Neuronal stem cell (in vitro differentiated cells): ENCODE data around the gene ASCL2.
A peak's percentile ranks its signal among the peaks of the same experiment; 100 is the strongest.

ENCODE experiments used
- DNase-seq: peaks from one replicate; pipeline ENCODE4 v3.0.0-alpha.2; 2013; ENCODE audit warnings: low spot score
- H2AFZ ChIP-seq: one replicate; pipeline ENCODE4 v1.6.1; 2013; ENCODE audit warnings: mild to moderate bottlenecking, low read length, inconsistent platforms
- H2AK5ac ChIP-seq: 2 replicates; pipeline ENCODE4 v1.6.1; 2013; ENCODE audit warnings: low read depth, mild to moderate bottlenecking, inconsistent platforms, low read length, moderate library complexity, mixed read lengths
- H2BK120ac ChIP-seq: 2 replicates; pipeline ENCODE4 v1.6.1; 2013; ENCODE audit warnings: low read depth, mild to moderate bottlenecking, inconsistent platforms, low read length, moderate library complexity, mixed read lengths
- H2BK12ac ChIP-seq: one replicate; pipeline ENCODE4 v1.6.1; 2013; ENCODE audit warnings: low read length, inconsistent platforms
- H2BK15ac ChIP-seq: 2 replicates; pipeline ENCODE4 v1.6.1; 2013; ENCODE audit warnings: mild to moderate bottlenecking, low read length, inconsistent platforms, mixed read lengths
- H2BK5ac ChIP-seq: one replicate; pipeline ENCODE4 v1.6.1; 2013; ENCODE audit warnings: inconsistent platforms, mild to moderate bottlenecking, low read length, moderate library complexity
- H3K14ac ChIP-seq: one replicate; pipeline ENCODE4 v1.6.1; 2013; ENCODE audit warnings: low read length, inconsistent platforms
- H3K18ac ChIP-seq: 2 replicates; pipeline ENCODE4 v1.6.1; 2013; ENCODE audit warnings: low read length, inconsistent platforms
- H3K23ac ChIP-seq: 2 replicates; pipeline ENCODE4 v1.6.1; 2013; ENCODE audit warnings: low read depth, mild to moderate bottlenecking, mixed read lengths, low read length, inconsistent platforms; ENCODE audit not compliant: poor library complexity
- H3K27ac ChIP-seq: replicated peaks from 3 replicates; pipeline ENCODE4 v1.5.1; 2013; ENCODE audit warnings: low read length, inconsistent platforms
- H3K27me3 ChIP-seq, 3 experiments: 2 replicates each; pipeline ENCODE4 v1.6.1; 2013; ENCODE audit warnings: low read length in 3 of 3, mild to moderate bottlenecking in 2 of 3, inconsistent platforms in 1 of 3, low read depth in 1 of 3, mixed read lengths in 1 of 3, moderate library complexity in 1 of 3; ENCODE audit not compliant: control insufficient read depth in 3 of 3, insufficient read depth in 3 of 3
- H3K36me3 ChIP-seq, 2 donors: replicated peaks in 1 of 2; 2 replicates each; pipeline ENCODE4 v1.6.1; 2013; ENCODE audit warnings: low read length in 2 of 2; ENCODE audit not compliant: control insufficient read depth in 2 of 2, insufficient read depth in 2 of 2
- H3K4ac ChIP-seq: 2 replicates; pipeline ENCODE4 v1.6.1; 2013; ENCODE audit warnings: inconsistent platforms, mild to moderate bottlenecking, low read length, moderate library complexity
- H3K4me1 ChIP-seq, 2 donors: 1 replicate in 1 of 2; 2 replicates in 1 of 2; pipeline ENCODE4 v1.6.1; 2013; ENCODE audit warnings: low read length in 2 of 2, low read depth in 1 of 2; ENCODE audit not compliant: control insufficient read depth in 2 of 2, insufficient read depth in 1 of 2
- H3K4me2 ChIP-seq: one replicate; pipeline ENCODE4 v1.6.1; 2013; ENCODE audit warnings: mild to moderate bottlenecking, low read length, inconsistent platforms; ENCODE audit not compliant: insufficient read depth, poor library complexity, severe bottlenecking
- H3K4me3 ChIP-seq, 2 donors: 2 replicates each; pipeline ENCODE4 v1.5.1; 2013; ENCODE audit warnings: low read length in 2 of 2, mild to moderate bottlenecking in 2 of 2, inconsistent platforms in 1 of 2, moderate library complexity in 1 of 2
- H3K79me1 ChIP-seq: one replicate; pipeline ENCODE4 v1.6.1; 2013; ENCODE audit warnings: low read depth, mild to moderate bottlenecking, inconsistent platforms, low read length, moderate library complexity
- H3K9ac ChIP-seq: one replicate; pipeline ENCODE4 v1.6.1; 2013; ENCODE audit warnings: mild to moderate bottlenecking, low read depth, low read length, inconsistent platforms; ENCODE audit not compliant: poor library complexity
- H3K9me3 ChIP-seq, 2 donors: replicated peaks in 1 of 2; 2 replicates each; pipeline versions ENCODE3 to v1.6.1; 2013; ENCODE audit warnings: low read length in 2 of 2, mild to moderate bottlenecking in 2 of 2, inconsistent platforms in 1 of 2, low read depth in 1 of 2, mixed read lengths in 1 of 2, moderate library complexity in 1 of 2; ENCODE audit not compliant: control insufficient read depth in 2 of 2, insufficient read depth in 1 of 2
- H4K8ac ChIP-seq: one replicate; pipeline ENCODE4 v1.6.1; 2013; ENCODE audit warnings: low read depth, mild to moderate bottlenecking, inconsistent platforms, low read length, moderate library complexity
- H4K91ac ChIP-seq: one replicate; pipeline ENCODE4 v1.6.1; 2013; ENCODE audit warnings: low read length, low read depth, mild to moderate bottlenecking, inconsistent platforms; ENCODE audit not compliant: poor library complexity
- WGBS, 2 donors: extraction: QIAGEN DNeasy Blood & Tissue Kit; methylation state at CpG; one replicate each; pipeline ENCODE4 v1.1.7; 2013; ENCODE audit warnings: missing lambda C conversion rate in 2 of 2, mixed read lengths in 1 of 2; ENCODE audit not compliant: insufficient read length in 2 of 2, insufficient replicate concordance in 1 of 2; ENCODE audit errors: extremely low coverage in 2 of 2; 5-methylcytosine and 5-hydroxymethylcytosine counted together

The ASCL2 gene

GRCh38 chr11:2248242-2248641 lies 22.1 kb downstream of the ASCL2 start:
- Histone ChIP-seq H3K9me3 (no peaks in the 10 kb centered on the region), H3K27me3 (peaks cover 0 to 3% (median 0%) of the 10 kb centered on the region in 3 experiments), H3K4me1 (peaks cover 0 to 10% of the 10 kb centered on the region in 2 donors), H2BK5ac (no peak overlapping the region), H4K91ac (no peak overlapping the region), H3K23ac (no peak overlapping the region), H3K36me3 (no peaks in the 10 kb centered on the region), H4K8ac (no peak overlapping the region), H3K4me2 (no peak overlapping the region), H2BK12ac (no peak overlapping the region), H3K27ac (no peak overlapping the region), H3K18ac (no peak overlapping the region), H2AFZ (no peak overlapping the region), H2AK5ac (peak overlapping the region; percentile 1), H3K79me1 (no peaks in the 10 kb centered on the region), H3K4me3 (no peak overlapping the region), H2BK120ac (no peak overlapping the region), H3K9ac (no peak overlapping the region), H3K14ac (no peak overlapping the region), H2BK15ac (no peak overlapping the region), H3K4ac (no peak overlapping the region)
- no peak for DNase-seq
- no CpG with 5 or more reads among the region's 11 CpGs for WGBS, 2 donors

- H4K91ac ChIP-seq: no peak overlapping the region
- H2BK15ac ChIP-seq: no peak overlapping the region
- H2BK5ac ChIP-seq: no peak overlapping the region
- H3K9ac ChIP-seq: no peak overlapping the region
- no peak overlapping the region for H2AK5ac ChIP-seq
- H3K9me3 ChIP-seq: no peaks in the 10 kb centered on the region
- no peak overlapping the region for H2BK12ac ChIP-seq
- no peak overlapping the region for H3K4ac ChIP-seq
- no peak overlapping the region for H3K4me2 ChIP-seq
- H3K4me1 ChIP-seq: peaks cover 0 to 10% of the 10 kb centered on the region in 2 donors
- H4K8ac ChIP-seq: no peak overlapping the region
- H3K27me3 ChIP-seq: peaks cover 0 to 3% (median 0%) of the 10 kb centered on the region in 3 experiments
- H3K14ac ChIP-seq: no peak overlapping the region
- H3K23ac ChIP-seq: no peak overlapping the region
- no peaks in the 10 kb centered on the region for H3K79me1 ChIP-seq
- H2AFZ ChIP-seq: peak overlapping the region; percentile 44
- no peaks in the 10 kb centered on the region for H3K36me3 ChIP-seq
- no peak for DNase-seq
- no peak overlapping the region for H3K18ac ChIP-seq
- WGBS, 2 donors: no CpG with 5 or more reads among the region's 7 CpGs
- no peak overlapping the region for H2BK120ac ChIP-seq
- no peak overlapping the region for H3K4me3 ChIP-seq
- no peak overlapping the region for H3K27ac ChIP-seq
Observed at GRCh38 chr11:2247496-2247895, 22.9 kb downstream of the ASCL2 start.

DNA sequence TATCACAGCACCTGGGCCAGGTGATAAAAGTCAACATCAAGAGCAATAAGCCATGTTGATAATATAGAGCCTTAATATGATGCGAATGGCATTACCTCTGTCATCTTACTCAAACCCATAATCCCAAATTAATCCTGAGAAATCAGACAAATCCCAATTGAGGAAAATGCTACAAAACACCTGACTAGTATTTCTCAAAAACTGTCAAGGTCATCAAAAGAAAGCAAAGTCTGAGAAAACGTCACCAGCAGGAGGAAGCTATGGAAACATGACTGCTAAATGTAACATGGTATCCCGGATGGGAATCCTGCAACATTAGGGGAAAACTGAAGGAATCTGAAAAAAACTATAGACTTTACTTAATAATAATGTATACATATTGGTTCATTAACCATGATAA lies 29.6 kb downstream of the ASCL2 start:
- Histone ChIP-seq H2BK15ac (no peak overlapping the region), H3K27ac (no peak overlapping the region), H3K79me1 (no peaks in the 10 kb centered on the region), H3K14ac (no peak overlapping the region), H3K23ac (no peak overlapping the region), H3K9me3 (no peaks in the 10 kb centered on the region), H3K27me3 (peaks cover 0 to 4% (median 0%) of the 10 kb centered on the region in 3 experiments), H3K4me1 (no peaks in the 10 kb centered on the region), H2AK5ac (no peak overlapping the region), H3K18ac (no peak overlapping the region), H2AFZ (no peak overlapping the region), H3K9ac (no peak overlapping the region), H3K4me3 (no peak overlapping the region), H2BK12ac (no peak overlapping the region), H3K4ac (no peak overlapping the region), H3K4me2 (no peak overlapping the region), H4K8ac (no peak overlapping the region), H3K36me3 (no peaks in the 10 kb centered on the region), H2BK5ac (no peak overlapping the region), H4K91ac (no peak overlapping the region), H2BK120ac (no peak overlapping the region)
- DNase-seq: no peak
- no CpG with 5 or more reads among the region's 3 CpGs for WGBS, 2 donors

GRCh38 chr11:2237457-2238238 lies 32.7 kb downstream of the ASCL2 start:
- no CpG with 5 or more reads among the region's 22 CpGs for WGBS, 2 donors
- no peak overlapping the region for H3K23ac ChIP-seq

More at GRCh38 chr11:2237457-2238238, 32.7 kb downstream of the ASCL2 start:
- Histone ChIP-seq H3K4me3 (no peak overlapping the region), H4K8ac (no peak overlapping the region), H2AFZ (no peak overlapping the region), H2BK120ac (no peak overlapping the region), H2BK15ac (no peak overlapping the region), H2BK5ac (no peak overlapping the region), H2BK12ac (no peak overlapping the region), H3K9ac (no peak overlapping the region), H3K27ac (no peak overlapping the region), H3K27me3 (peaks cover 0 to 2% (median 0%) of the 10 kb centered on the region in 3 experiments), H3K4me1 (peaks cover 0 to 10% of the 10 kb centered on the region in 2 donors), H3K36me3 (no peaks in the 10 kb centered on the region), H2AK5ac (no peak overlapping the region), H3K4me2 (no peak overlapping the region), H4K91ac (no peak overlapping the region), H3K79me1 (no peaks in the 10 kb centered on the region), H3K14ac (no peak overlapping the region), H3K9me3 (peaks cover 0 to 2% of the 10 kb centered on the region in 2 donors), H3K4ac (no peak overlapping the region), H3K18ac (no peak overlapping the region)
- DNase-seq: no peak
